GM03348 (cell line): ENCODE results near the gene SDR9C7.
"Not testable (repeated sequence)": the region's sequence is repeated elsewhere in the genome, so short reads cannot be mapped to it uniquely, and the experiment has no call there.

Source experiments
- DNase-seq: peaks from one replicate; pipeline ENCODE4 v3.0.0; 2012; ENCODE audit warnings: low spot score

SDR9C7 gene

DNA sequence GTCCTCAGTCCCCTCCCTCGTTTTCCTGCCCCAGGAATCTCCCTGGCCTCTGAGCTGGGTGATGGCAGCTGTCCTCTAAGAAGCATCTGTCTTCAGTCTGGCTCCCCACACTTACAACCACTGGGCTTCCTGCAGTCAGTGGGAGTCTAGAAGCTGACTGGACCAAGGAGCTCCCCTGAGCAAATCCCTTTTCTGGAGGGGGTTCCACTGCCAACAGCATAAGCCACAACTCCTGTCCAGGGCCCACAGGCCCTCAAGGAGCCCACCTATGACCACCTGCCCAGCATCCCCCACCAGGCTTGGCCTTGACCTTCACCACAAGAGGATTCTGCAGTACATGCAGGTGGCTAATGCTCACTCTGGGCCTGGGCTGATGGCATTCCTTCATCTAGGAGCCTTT, 19.1 kb upstream of the SDR9C7 start:
- peak; percentile 1 for DNase-seq

- DNase-seq, result peak; percentile 1
These were observed 17.6 kb upstream of the SDR9C7 start for GRCh38 chr12:56951582-56952339.

- DNase-seq, result no peak
These were observed 14.7 kb upstream of the SDR9C7 start for GRCh38 chr12:56948881-56949280.

GRCh38 chr12:56948457-56948777, 14.2 kb upstream of the SDR9C7 start:
- no peak for DNase-seq

DNA sequence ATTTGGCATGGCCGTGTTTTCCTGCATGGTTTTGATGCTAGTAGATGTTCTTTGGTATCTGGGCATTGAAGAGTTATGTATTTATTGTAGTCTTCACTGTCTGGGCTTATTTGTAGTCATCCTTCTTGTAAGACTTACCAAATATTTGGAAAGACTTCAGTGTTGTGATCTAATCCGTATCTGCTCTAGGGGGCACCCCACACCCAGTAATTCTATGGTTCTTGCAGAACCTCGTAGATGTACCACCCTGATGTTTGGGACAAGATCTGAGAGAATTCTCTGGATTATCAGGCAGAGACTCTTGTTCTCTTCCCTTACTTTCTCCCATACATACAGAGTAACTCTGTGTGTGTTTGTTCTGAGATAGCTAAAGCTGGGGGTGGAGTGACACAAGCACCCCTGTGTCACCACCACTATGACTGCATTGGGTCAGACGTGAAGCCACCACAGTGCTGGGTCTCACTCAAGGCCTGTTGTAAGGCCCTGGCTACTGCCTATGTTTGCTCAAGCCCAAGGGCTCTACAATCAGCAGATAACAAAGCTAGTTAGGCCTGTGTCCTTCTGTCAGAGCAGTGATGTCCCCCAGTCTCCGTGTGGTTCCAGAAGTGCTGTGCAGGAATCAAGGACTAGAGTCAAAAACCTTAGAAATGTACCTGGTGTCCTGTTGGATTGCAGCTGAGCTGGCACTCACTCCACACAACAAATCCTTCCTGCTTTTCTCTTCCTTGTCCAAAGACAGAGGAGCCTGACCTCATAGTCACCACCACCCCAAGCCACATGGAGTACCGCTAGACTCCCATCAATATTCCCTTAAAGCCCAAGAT, 13.6 kb upstream of the SDR9C7 start:
- no peak for DNase-seq

- DNase-seq, result no peak
These were observed 9.7 kb upstream of the SDR9C7 start for GRCh38 chr12:56943878-56944277.

DNA sequence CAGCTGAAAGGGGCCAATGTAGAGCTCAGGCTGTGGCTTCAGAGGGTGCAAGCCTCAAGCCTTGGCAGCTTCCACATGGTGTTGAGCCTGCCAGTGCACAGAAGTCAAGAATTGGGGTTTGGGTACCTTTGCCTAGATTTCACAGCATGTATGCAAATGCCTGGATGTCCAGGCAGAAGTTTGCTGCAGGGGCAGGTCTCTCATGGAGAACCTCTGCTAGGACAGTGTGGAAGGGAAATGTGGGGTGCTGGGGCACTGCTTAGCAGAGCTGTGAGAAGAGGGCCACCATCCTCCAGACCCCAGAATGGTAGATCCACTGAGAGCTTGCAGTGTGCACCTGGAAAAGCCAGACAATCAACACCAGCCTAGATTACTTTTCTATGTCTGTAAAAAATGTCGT, 9.2 kb upstream of the SDR9C7 start:
- not testable (repeated sequence) for DNase-seq

DNA sequence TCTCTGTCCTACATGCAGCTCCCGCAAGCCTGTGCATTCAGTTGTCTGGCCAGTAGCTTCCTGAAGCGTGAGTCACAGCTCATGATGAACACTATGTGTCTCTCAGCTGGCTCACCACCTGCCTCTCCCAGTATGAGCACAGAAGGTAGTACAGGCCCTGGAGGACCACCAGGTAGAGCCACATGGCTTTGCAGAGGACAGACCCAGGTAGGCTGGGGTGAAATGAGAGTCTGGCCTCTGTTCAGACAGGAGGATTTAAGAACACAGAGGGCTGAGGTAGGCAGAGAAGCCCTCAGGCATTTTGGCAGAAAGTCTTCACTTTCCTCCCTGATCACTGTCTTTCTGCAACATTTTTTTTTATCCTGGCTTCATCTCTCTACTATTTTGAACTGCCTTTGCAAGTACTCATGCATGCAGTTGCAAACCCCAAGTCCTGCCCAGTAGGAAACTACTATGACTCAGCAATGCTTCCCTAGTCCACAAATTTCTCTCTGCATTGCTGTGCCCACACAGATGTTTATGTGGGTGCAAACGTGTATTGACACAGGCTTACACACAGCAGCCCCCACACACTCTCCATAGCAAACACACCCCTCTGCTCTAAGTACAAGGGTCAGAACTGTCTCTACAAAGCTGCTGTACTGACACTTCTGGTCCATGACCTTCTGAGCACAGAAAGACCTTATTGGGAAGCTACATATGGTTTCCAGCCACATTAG, 7.2 kb upstream of the SDR9C7 start:
- DNase-seq, result peak; percentile 65

DNA sequence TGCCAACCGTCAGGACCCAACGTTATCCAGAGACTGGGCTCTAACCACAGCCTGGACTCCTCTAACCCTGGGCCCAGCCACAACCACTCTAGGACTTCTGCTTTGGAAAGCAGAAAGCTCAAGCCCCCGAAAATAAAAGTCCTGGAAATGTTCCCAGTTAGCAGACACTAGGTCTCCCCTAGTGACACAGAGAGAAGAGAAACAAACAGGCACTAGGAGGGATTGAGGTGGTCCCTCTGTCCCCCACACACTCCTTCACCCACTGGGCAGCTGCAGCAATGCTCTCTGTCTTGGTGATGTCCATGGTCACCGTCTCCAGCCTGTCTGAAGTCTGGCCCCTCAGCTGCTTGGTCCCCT, 6.7 kb upstream of the SDR9C7 start:
- DNase-seq, result not testable (repeated sequence)

GRCh38 chr12:56935752-56936151, 1.5 kb upstream of the SDR9C7 start:
- no peak for DNase-seq

GRCh38 chr12:56935157-56935556, 949 bp upstream of the SDR9C7 start:
- DNase-seq, result no peak

GRCh38 chr12:56932867-56933266, 1.3 kb downstream of the SDR9C7 start:
- DNase-seq, result no peak

DNA sequence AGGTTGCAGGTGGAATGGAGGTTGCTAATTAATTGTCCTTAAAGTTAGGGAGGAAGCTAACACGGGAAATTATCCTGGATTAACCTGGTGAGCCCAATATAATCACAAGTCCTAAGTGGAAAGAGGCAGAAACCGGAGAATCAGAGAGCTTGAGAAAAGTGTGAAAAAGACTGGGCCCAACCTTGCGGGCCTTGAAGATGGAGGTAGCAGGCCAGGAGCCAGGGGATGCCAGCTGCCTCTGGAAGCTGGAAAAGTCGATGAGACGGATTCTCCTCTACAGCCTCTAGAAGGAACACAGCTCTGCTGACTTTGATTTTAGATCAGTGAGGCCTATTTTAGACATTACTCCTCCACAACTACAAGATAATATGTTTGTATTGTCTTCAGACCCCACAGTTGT, 2.1 kb downstream of the SDR9C7 start:
- DNase-seq, result no peak

DNA sequence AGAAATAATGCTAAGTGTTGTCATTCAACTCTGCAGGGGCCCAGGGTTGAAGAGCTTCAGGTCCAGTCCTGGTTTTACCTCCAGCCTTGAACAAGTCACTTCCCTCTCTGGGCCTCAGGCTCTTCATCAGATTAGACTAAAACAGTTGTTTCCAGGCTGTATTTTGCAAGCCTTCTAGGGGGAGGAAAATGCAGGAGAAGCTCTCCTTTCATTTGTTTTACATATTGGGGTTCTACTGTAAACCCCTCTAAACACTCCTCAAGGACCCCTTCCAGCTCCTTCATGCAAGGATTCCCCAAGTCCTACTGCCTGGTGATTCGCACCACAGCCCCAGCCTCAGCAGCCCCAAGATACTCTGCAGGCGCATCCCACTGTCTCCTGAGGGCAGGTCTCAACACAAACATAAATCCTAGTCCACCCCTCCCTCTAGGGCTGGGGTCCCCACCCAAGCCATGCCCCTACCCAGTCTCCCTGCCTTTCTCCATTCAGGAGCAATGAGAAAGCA, 2.7 kb downstream of the SDR9C7 start:
- DNase-seq, result no peak

DNA sequence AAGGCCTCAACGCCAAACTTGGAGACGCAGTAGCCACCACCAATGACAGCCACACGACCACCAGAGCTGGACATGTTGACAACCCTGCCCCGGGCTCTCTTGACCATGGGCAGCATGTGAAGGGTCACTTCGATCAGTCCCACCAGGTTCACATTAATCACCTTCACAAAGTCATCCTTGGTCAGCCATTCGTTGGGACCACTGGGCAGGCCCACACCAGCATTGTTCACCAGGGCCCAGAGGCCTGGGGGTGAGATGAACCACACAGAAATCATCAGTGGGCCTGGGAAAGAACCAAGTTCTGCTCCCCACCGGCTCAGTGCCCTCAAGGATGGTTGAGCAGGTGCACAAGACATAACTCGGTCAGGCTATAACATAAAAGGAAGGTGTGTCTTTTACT, 4.0 kb downstream of the SDR9C7 start:
- DNase-seq, result no peak

- no peak for DNase-seq
These were observed 4.4 kb downstream of the SDR9C7 start for GRCh38 chr12:56929780-56930179.

DNA sequence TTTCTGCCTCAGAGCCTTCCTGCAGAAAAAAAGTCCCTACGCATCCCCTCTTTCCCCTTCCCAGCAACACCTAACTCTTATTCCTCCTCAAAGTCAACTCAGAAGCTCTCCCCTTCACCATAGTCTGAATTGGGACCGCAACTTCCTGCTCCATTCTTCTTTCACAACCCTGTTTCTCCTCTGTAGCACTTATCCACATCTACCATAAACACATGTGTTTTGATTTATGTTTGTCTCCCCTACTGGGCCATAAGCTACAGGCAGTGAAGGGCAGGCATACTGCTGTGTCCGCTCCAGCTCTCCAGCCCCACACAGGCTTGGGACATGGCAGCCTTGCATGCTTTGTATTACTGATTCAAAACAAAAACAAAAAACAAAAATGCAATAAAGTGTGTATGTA, 5.9 kb downstream of the SDR9C7 start:
- no peak for DNase-seq

DNA sequence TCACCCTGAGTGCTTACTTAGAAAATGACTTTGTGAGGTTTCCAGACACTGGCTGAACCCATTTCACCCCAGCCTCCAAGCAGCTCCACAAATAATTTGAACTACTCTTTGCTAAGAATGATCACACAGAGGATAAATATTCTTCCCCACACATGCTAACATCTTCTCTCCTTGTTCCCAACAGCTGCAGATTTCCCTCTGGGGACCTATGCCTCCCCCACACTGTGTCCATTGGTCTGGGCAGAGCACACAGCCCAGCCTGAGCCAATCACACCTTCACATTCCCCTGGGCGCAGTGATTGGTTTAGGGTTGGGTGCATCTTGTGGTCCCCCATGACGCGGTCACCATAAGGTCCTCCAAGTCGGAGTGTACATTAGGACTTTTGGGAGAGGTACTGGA, 6.9 kb downstream of the SDR9C7 start:
- DNase-seq, result no peak

GRCh38 chr12:56922031-56922430, 12.2 kb downstream of the SDR9C7 start:
- no peak for DNase-seq

GRCh38 chr12:56921346-56921745, 12.9 kb downstream of the SDR9C7 start:
- DNase-seq, result no peak

GRCh38 chr12:56918139-56918538, 16.1 kb downstream of the SDR9C7 start:
- DNase-seq, result not testable (repeated sequence)

GRCh38 chr12:56916996-56917333, 17.2 kb downstream of the SDR9C7 start:
- DNase-seq, result no peak
